Muscle of leg (tissue), 11 donors: ENCODE data around the gene DGKI. TPM values are rescaled to one million over a fixed set of nuclear protein-coding genes. Genes with fewer than 3 reads are reported as not detected.
A peak's percentile ranks its signal among the peaks of the same experiment; 100 is the strongest.

Experiments used
- DNase-seq: peaks from one replicate; pipeline ENCODE4 v3.0.0; 2013
- H3K27ac ChIP-seq: one replicate; pipeline ENCODE4 v1.5.1; 2013; ENCODE audit warnings: mild to moderate bottlenecking, low read length, control low read depth
- H3K27me3 ChIP-seq: one replicate; pipeline ENCODE4 v1.6.1; 2013; ENCODE audit warnings: low read length; ENCODE audit not compliant: control insufficient read depth, insufficient read depth
- H3K36me3 ChIP-seq: one replicate; pipeline ENCODE4 v1.6.1; 2013; ENCODE audit warnings: low read length; ENCODE audit not compliant: control insufficient read depth, insufficient read depth
- H3K4me1 ChIP-seq: one replicate; pipeline ENCODE4 v1.6.1; 2013; ENCODE audit warnings: low read length; ENCODE audit not compliant: control insufficient read depth, insufficient read depth
- H3K4me3 ChIP-seq: one replicate; pipeline ENCODE4 v1.5.1; 2013; ENCODE audit warnings: low read length, control low read depth
- H3K9me3 ChIP-seq: replicated peaks from 2 replicates; pipeline ENCODE4 v1.6.1; 2013; ENCODE audit warnings: low read depth, low read length; ENCODE audit not compliant: control insufficient read depth
- WGBS: methylation state at CpG from one replicate; pipeline ENCODE4 v1.1.5; 2013; ENCODE audit warnings: missing lambda C conversion rate; ENCODE audit not compliant: insufficient coverage; 5-methylcytosine and 5-hydroxymethylcytosine counted together
- polyA plus RNA-seq, 8 donors: library from polyadenylated mRNA; unstranded; fragments of 120-200 nt; gene quantifications; one replicate each; pipeline versions ENCODE4 v1.2.1 to v1.2.3, GENCODE V29; 2013; ENCODE audit warnings: inconsistent platforms in 1 of 8, low replicate concordance in 1 of 8; ENCODE audit not compliant: insufficient read length in 8 of 8, insufficient read depth in 1 of 8
- total RNA-seq: library from RNA; stranded (reverse); fragments of 120-200 nt; gene quantifications from one replicate; pipeline ENCODE4 v1.2.4, GENCODE V29; 2013

Gene DGKI
- total and polyA plus RNA-seq, 9 donors, result 0.52 to 1.4 (median 0.70) TPM

DNA sequence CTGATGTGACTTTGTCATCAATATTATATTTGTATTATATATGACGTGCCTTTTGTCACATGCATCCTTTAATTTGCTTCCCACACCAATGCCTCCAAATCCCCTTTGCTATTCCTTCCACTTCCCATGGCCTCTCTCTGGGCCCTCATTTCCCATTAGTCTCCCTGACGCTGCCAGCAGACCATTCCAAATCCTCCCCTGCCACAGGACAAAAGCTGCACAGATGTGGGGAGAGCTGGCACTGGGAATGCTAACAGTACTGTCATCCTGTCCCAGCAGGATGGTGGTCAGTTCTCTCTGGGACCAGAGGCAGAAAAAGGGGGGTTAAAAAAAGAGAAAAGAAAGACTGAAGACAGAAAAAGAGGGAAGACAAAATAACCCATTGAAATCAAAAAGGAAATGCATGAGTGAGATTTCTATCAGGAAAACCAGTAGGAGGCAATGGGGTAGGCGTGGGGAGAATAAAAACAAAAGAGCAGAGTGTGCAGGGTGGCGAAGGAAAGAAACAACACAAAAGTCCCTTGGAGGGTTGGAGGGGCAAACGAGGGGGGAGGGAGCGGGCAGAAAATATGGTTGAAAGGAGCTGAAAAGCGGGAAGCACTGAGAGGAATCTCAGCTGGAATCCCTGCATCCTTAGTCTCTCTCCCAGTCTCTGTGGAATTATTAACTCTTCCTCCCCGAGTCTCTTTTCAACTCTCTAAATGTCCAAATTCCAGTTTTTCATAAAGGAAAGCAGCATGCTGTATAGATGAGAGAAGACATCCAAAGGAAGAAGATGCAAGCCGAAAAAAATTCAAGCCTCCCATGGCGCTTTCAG lies 444.0 kb downstream of the DGKI start:
- no peak overlapping the region for H3K4me3 ChIP-seq
- H3K4me1 ChIP-seq, result peaks cover 3% of the 10 kb centered on the region
- no peaks in the 10 kb centered on the region for H3K36me3 ChIP-seq
- H3K27me3 ChIP-seq, result no peaks in the 10 kb centered on the region
- no peak for DNase-seq
- no peaks in the 10 kb centered on the region for H3K9me3 ChIP-seq
- 52% methylated on average over 5 of the region's 10 CpGs for WGBS
- H3K27ac ChIP-seq, result no peak overlapping the region

DNA sequence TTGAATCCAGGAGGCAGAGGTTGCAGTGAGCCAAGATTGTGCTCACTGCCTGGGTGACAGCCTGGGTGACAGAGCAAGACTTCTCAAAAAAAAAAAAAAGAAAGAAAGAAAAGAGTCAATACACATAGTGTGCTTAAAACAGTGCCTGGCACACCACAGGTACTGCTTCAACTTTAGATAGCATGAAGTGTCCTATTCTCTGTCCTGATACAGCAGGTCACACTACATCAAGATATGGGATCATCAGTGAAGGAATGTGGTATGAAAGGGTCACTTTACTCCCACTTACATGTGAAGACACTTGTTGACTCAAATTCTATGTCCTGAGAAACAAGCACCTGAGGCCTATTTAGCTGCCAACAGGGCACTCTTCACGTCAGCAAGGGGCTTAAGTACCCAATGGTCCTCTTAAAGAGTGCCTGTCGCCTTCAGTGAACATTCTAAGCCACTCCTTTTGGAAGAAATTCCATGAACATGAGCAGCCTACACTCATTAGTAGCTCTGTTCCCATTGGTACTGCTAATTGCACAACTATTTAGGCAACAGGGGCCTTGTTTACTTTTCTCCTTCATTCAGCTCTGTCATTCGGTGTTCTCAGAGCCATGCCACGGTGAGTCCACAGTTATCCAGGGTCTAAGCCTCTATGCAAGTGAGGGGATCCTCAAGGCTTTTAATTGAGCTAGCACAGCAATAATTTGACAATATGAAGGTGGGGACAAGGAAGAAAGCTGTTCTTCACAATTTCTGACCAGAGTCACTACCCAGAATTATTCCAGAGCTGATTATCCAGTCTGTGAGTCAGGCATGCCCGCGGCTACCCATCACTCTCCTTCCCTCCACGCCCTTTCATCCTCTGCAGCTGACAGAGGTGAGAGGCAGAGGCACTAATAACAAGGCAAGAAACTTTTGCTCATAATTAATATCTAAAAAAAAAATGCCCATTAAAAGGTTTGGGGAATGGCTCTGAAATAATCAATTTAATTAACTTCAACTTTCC lies 446.6 kb downstream of the DGKI start:
- DNase-seq, result no peak
- H3K27me3 ChIP-seq, result no peaks in the 10 kb centered on the region
- H3K36me3 ChIP-seq, result no peaks in the 10 kb centered on the region
- H3K4me1 ChIP-seq, result peaks cover 3% of the 10 kb centered on the region
- H3K9me3 ChIP-seq, result no peaks in the 10 kb centered on the region
- WGBS, result 72% methylated on average over 5 of the region's 7 CpGs
- H3K4me3 ChIP-seq, result no peak overlapping the region
- H3K27ac ChIP-seq, result no peak overlapping the region

DNA sequence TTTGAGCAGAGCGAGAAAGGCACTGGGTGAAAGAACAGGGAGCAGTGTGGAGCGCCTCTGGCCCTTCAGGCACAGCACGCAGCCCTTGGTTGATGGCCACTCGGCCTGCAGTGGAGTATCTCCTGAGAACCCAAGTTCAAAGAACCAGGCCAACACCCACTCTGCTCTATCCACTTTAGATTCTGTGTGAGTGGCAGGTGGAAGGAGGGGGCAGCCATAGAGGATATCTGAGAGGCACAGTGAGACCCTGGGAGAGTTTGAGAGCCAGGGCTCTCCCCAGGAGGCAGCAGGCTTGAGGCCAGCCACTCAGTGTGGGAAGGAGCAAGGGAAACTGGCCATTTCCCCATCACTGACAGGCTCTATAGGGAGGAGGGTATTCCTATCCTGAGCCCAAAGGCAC lies 450.7 kb downstream of the DGKI start:
- no peaks in the 10 kb centered on the region for H3K36me3 ChIP-seq
- no peak overlapping the region for H3K27ac ChIP-seq
- WGBS, result 100% methylated on average over 1 of the region's 4 CpGs
- DNase-seq, result no peak
- H3K4me3 ChIP-seq, result no peak overlapping the region
- H3K9me3 ChIP-seq, result no peaks in the 10 kb centered on the region
- no peaks in the 10 kb centered on the region for H3K27me3 ChIP-seq
- H3K4me1 ChIP-seq, result no peaks in the 10 kb centered on the region

DNA sequence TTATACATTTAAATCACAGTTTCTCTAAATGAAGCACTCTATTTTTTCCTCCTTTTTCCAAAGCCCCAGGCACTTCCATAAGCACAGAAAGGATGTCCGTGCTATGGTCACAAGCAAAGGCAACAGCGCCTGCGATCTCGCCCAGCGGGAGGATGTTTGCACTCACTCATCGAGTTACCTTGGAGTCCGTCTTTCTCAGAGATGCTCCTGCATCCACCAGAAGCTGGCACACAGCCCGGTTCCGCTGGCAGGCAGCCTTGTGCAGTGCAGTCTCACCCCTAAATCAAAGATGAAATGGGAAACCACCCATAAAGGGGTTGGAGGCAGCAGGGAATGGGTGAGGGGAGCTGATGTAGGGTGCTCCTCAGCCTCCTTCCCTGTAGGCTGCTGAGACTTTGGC lies 451.4 kb downstream of the DGKI start:
- no peaks in the 10 kb centered on the region for H3K27me3 ChIP-seq
- H3K4me3 ChIP-seq, result no peak overlapping the region
- H3K27ac ChIP-seq, result no peak overlapping the region
- WGBS, result 56% methylated on average over 7 of the region's 9 CpGs
- H3K4me1 ChIP-seq, result no peaks in the 10 kb centered on the region
- no peaks in the 10 kb centered on the region for H3K36me3 ChIP-seq
- H3K9me3 ChIP-seq, result no peaks in the 10 kb centered on the region
- DNase-seq, result no peak

DNA sequence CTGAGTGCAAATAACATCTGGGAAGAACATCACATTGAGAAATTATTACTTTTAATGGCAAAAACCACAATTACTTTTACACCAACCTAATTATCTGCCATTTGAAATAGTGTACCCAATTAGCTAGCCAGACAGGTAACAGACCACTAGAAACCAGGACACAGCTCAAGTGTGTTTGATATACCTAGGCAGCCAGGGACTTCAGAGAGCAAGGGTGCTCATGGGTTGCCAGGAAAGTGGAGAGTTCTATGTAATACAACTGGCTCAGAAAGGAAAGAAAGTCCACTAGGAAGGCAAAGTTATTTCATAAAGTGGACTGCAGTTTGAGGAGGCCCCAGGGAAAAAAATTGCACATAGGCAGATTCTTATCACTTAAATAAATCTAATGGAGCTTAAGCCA lies 453.2 kb downstream of the DGKI start:
- no peak overlapping the region for H3K27ac ChIP-seq
- no peak overlapping the region for H3K4me3 ChIP-seq
- H3K4me1 ChIP-seq, result no peaks in the 10 kb centered on the region
- no peaks in the 10 kb centered on the region for H3K27me3 ChIP-seq
- H3K9me3 ChIP-seq, result no peaks in the 10 kb centered on the region
- H3K36me3 ChIP-seq, result no peaks in the 10 kb centered on the region
- no peak for DNase-seq

DNA sequence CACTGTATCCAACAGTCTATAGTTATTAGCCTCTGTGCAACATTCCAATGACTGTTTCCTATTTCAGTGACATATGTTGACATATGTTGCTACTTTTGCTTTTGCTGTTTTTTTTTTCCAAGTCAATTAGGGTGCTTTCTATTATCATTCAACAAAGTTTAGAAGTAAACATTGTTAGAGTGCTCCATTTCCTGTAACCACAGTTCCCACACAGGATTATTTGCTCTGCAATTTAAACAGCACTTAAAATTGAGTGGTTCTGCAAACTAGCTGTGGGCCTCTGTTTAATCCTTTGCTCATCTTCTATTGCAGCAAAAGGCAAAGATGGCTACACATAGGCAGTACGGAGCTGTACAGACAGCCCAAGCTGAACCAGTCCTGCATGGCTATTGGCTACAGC lies 456.7 kb downstream of the DGKI start:
- no peak overlapping the region for H3K4me3 ChIP-seq
- H3K36me3 ChIP-seq, result no peaks in the 10 kb centered on the region
- no peak for DNase-seq
- 100% methylated on average over 1 of the region's 1 CpG for WGBS
- H3K4me1 ChIP-seq, result no peaks in the 10 kb centered on the region
- H3K27me3 ChIP-seq, result no peaks in the 10 kb centered on the region
- no peak overlapping the region for H3K27ac ChIP-seq
- H3K9me3 ChIP-seq, result no peaks in the 10 kb centered on the region

DNA sequence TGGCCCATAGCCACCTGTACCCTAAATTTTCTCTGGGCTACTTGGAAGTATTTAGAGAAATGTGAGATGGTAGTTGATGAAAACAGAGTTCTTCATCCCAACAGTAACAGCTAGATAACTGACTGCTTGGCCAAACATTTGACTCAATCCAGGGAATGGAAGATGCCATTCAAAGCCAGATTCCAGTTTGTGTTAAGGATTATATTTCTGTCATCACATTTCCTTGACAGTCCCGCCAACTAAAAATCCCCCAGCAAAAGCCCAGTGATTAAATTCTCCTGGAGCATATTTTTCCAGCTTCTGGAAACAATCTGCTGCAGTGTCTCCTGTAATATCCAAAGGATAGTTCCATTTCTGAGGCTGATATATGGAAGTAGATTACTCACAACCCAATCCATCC lies 457.9 kb downstream of the DGKI start:
- Histone ChIP-seq H3K9me3 (no peaks in the 10 kb centered on the region), H3K4me3 (no peak overlapping the region), H3K27ac (no peak overlapping the region), H3K4me1 (no peaks in the 10 kb centered on the region), H3K36me3 (no peaks in the 10 kb centered on the region), H3K27me3 (no peaks in the 10 kb centered on the region)
- no CpG with 5 or more reads among the region's 1 CpG for WGBS
- peak; percentile 77 for DNase-seq

DNA sequence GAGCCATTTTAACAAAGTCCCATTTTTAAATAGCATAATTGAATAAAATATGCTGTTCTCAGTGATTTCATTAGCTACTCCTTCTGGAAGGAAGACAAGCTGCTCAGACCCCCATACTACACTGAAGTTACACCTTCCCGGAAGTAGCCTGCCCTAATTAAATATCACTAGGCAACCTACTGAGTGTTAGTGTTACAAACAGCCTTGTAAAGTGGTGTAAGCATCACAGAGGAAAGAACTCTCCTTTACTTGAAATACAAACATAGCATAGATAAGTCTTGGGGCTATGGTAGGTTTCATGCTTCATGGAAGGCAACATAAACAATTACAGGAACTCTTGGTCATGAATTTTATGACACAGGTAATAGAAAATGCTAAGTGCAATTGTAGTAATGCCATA lies 459.8 kb downstream of the DGKI start:
- WGBS, result no CpG with 5 or more reads among the region's 1 CpG
- H3K36me3 ChIP-seq, result no peaks in the 10 kb centered on the region
- no peak overlapping the region for H3K27ac ChIP-seq
- no peaks in the 10 kb centered on the region for H3K4me1 ChIP-seq
- no peak overlapping the region for H3K4me3 ChIP-seq
- H3K27me3 ChIP-seq, result no peaks in the 10 kb centered on the region
- no peak for DNase-seq
- no peaks in the 10 kb centered on the region for H3K9me3 ChIP-seq

DNA sequence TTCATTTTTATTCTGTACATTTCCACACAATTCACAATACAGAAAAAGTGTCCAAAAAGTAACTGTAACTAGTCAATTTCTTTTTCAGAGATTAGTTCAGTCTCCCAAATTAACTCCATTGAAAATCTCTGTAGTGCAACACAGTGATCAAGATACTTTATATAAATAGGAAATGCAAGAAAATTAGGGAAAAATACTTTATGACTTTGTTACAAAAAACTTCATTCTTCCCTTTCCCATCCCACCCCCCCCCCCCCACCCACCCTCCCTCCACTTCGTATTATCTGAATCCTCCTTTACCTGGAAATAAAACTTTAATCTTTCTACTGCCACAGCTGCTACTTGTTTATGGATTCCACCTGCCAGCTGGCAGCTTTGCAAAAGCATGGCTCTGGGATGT lies 465.7 kb downstream of the DGKI start:
- Histone ChIP-seq H3K9me3 (no peaks in the 10 kb centered on the region), H3K27ac (no peak overlapping the region), H3K4me1 (no peaks in the 10 kb centered on the region), H3K36me3 (no peaks in the 10 kb centered on the region), H3K27me3 (no peaks in the 10 kb centered on the region), H3K4me3 (no peak overlapping the region)
- no CpG with 5 or more reads among the region's 1 CpG for WGBS
- no peak for DNase-seq

DNA sequence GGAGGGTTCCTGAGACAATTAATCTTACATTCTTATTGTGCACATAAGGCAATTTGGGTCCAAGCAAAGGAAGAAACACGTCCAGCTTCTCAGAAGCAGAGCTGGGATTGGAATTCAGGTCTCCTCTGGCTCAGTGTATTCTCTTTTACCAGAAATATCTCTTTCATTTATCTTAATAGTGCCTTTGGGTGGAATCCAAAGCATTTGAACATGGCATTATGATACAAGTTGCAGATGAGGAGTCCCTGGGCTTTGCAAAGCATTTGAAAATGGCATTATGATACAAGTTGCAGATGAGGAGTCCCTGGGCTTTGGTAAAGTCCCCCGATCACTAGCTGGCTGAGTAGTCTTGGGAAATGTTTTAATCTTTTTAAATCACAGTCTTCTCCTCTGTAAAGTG lies 473.3 kb downstream of the DGKI start:
- no peak for DNase-seq
- Histone ChIP-seq H3K27ac (no peak overlapping the region), H3K9me3 (no peaks in the 10 kb centered on the region), H3K4me1 (no peaks in the 10 kb centered on the region), H3K4me3 (no peak overlapping the region), H3K36me3 (no peaks in the 10 kb centered on the region), H3K27me3 (no peaks in the 10 kb centered on the region)
- no CpG with 5 or more reads among the region's 2 CpGs for whole genome bisulfite sequencing
